ENCODE data around the gene MYH7B.

MYH7B gene

DNA sequence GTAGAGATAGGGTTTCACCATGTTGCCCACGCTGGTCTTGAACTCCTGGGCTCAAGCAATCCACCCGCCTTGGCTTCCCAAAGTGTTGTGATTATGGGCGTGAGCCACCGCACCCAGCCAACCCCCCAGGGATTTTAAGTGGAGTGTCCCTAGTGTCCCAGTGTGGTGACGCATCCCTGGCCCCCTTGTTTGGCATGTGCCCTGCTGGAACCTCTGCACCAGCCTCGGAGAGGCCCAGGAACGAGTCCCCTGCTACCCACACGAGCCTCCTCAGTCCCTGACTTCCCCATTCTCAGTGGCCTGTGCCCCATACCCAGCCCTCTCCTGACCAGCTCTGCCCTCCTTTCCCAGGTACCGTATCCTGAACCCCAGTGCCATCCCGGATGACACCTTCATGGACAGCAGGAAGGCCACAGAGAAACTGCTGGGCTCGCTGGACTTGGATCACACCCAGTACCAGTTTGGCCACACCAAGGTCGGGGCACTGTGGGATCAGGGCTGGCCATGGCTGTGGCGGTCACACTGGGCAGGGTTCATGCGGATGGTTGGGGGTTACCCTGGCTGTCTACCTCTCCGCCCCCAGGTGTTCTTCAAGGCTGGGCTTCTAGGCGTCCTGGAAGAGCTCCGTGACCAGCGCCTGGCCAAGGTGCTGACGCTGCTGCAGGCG, 37.2 kb downstream of the MYH7B start:
- no peak for DNase-seq (ENCODE audit: low read depth in 2 of 2)

DNA sequence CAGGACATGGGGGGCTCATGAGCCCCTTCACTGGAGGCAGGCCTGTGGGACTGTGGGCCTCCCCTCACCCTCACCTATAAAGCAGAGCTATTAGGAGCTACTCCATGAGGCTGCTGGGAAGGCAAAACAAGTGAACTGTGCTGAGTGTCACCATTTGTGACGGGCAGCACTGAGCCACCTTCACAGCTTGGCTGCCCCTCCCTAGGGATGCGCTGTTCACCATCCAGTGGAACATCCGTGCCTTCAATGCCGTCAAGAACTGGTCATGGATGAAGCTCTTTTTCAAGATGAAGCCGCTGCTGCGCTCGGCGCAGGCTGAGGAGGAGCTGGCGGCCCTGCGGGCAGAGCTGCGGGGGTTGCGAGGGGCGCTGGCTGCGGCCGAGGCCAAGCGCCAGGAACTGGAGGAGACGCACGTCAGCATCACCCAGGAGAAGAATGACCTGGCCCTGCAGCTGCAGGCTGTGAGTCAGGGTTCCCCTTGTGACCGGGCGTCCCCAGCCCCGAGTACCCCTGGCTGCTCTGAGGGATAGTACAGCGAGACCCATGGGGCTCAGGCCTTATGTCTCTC, 38.4 kb downstream of the MYH7B start:
- no peak for DNase-seq (ENCODE audit: low read depth in 2 of 2)

GRCh38 chr20:34994509-34995131, 39.0 kb downstream of the MYH7B start:
- no peak for DNase-seq (ENCODE audit: low read depth in 2 of 2)

DNA sequence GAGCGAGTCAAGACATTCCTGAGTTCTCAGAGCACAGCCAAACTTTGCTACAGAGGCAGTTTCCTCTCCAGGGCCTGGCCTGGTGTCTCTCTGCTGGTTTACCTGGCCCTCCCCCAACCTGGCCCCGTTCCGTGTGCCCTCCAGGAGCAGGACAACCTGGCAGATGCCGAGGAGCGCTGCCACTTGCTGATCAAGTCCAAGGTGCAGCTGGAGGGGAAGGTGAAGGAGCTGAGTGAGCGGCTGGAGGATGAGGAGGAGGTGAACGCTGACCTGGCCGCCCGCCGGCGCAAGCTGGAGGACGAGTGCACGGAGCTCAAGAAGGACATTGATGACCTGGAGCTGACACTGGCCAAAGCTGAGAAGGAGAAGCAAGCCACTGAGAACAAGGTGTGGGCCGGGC, 39.5 kb downstream of the MYH7B start:
- DNase-seq (ENCODE audit: low read depth in 2 of 2), result no peak

DNA sequence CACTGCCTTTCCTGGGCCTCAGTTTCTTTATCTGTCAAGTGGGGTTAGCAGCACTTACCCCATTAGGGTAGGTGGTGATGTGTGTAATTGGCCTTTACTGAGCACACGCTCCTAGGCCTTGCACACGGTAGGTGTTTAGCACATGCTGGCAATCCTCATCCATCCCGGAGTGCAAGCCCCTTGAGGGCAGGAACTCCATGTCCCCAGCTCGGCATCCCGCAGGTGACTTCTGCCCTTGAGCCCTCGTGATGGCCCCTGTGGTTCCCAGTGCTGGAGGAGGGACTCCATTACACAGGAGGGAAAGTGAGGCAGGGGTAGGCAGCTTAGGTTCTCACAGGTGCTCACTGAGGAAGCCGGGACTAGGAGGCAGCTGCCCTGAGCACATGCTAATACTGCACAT, 40.0 kb downstream of the MYH7B start:
- no peak for DNase-seq (ENCODE audit: low read depth in 2 of 2)

- DNase-seq (ENCODE audit: low read depth in 2 of 2), result no peak
Observed at GRCh38 chr20:34996243-34997028, 40.8 kb downstream of the MYH7B start.

DNA sequence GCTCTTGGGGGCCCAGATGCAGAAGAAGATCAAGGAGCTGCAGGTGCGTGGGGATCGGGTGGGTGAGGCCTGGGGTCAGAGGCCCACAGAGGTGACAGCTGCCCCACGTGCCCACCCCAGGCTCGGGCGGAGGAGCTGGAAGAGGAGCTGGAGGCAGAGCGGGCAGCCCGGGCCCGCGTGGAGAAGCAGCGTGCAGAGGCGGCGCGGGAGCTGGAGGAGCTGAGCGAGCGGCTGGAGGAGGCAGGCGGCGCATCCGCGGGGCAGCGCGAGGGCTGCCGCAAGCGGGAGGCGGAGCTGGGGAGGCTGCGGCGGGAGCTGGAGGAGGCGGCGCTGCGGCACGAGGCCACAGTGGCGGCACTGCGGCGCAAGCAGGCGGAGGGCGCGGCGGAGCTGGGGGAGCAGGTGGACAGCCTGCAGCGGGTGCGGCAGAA, 41.5 kb downstream of the MYH7B start:
- DNase-seq (ENCODE audit: low read depth in 2 of 2), result no peak

DNA sequence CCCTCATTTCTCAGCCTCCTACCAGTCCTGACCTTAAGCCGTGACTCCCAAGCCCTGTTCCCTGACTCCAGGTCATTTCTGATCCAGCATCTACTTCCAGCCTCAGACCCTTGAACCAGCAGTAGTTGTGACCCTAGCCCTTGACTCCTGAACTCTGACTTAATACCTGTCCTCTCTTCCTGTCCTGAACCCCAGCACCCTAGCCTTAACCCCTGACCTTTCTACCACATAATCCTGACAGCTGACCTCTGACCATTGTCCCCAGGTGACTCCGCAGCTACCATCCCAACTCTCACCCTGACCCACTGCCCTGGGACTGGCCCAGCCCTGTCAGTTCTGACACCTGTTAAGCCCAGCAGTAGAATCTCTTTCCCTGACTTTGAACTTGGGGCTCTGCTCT, 42.1 kb downstream of the MYH7B start:
- no peak for DNase-seq (ENCODE audit: low read depth in 2 of 2)

- no peak for DNase-seq (ENCODE audit: low read depth in 2 of 2)
Observed at GRCh38 chr20:34998331-34998950, 42.8 kb downstream of the MYH7B start.

DNA sequence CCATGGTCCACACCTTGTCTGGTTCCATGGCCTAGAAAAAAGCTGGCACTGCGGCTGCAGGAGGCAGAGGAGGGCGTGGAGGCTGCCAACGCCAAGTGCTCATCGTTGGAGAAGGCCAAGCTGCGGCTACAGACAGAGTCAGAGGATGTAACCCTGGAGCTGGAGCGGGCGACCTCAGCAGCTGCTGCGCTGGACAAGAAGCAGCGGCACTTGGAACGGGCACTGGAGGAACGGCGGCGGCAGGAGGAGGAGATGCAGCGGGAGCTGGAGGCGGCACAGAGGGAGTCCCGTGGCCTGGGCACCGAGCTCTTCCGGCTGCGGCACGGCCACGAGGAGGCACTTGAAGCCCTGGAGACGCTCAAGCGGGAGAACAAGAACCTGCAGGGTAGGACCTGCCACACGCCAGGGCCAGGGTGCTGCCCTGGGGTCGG, 43.4 kb downstream of the MYH7B start:
- DNase-seq (ENCODE audit: low read depth in 2 of 2), result no peak

DNA sequence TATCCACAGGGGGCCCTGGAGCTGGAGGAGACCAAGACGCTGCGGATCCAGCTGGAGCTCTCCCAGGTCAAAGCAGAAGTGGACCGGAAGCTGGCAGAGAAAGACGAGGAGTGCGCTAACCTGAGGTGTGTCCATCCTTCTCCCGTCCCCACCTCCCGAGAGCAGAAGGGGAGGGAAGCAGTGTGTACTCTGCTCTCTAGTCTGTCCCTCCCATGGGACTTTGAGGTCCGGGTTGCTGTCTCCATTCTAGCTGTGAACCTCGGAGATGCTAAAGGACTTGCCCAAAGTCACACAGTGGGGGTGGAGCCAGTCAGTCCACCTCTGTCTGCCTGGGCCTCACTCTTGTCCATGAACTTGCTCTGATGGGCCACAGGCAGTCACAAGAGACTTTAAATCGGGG, 44.1 kb downstream of the MYH7B start:
- DNase-seq (ENCODE audit: low read depth in 2 of 2), result no peak

GRCh38 chr20:35000311-35000921, 44.7 kb downstream of the MYH7B start:
- no peak for DNase-seq (ENCODE audit: low read depth in 2 of 2)

GRCh38 chr20:35000922-35001595, 45.4 kb downstream of the MYH7B start:
- DNase-seq (ENCODE audit: low read depth in 2 of 2), result no peak

- no peak for DNase-seq (ENCODE audit: low read depth in 2 of 2)
Observed at GRCh38 chr20:35001596-35002362, 46.1 kb downstream of the MYH7B start.

DNA sequence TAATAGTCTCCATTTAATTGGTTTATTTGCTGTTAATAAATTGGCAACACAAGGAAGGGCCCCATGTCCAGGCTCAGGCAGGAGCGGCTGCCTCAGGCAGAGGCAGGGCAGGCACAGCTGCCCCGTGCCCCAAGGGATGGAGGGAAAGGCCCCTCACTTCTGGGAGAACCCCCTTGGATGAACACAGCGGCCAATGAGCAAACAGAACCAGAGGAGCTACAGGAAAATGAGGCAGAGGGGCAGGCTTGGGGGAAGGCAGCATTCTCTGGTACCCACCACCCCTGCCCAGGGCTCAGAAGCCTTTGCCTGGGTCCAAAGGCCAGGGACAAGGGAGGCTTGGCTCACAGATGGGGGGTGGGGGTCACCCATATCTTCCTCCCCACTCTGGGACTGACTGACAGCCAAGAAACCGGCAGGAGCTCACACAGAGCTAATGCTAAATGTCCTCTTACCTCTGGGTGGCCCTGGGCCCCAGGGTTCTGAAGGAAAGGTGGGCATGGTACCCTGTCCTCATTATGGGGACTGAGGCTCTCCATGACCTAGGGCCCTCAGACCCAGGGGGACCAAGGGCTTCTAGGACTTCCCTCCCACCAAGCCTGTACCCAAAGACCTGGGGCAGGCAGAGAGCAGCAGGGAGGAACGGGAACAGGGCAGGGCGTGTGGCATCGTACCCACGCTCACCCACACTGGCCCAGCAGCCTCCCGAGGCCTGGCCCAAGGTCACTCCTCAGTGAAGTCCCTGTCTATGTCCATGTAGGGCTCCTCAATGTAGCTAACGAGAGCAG, 47.0 kb downstream of the MYH7B start:
- DNase-seq (ENCODE audit: low read depth in 2 of 2), result no peak

GRCh38 chr20:35003211-35004031, 47.8 kb downstream of the MYH7B start:
- no peak for DNase-seq (ENCODE audit: low read depth in 2 of 2)

DNA sequence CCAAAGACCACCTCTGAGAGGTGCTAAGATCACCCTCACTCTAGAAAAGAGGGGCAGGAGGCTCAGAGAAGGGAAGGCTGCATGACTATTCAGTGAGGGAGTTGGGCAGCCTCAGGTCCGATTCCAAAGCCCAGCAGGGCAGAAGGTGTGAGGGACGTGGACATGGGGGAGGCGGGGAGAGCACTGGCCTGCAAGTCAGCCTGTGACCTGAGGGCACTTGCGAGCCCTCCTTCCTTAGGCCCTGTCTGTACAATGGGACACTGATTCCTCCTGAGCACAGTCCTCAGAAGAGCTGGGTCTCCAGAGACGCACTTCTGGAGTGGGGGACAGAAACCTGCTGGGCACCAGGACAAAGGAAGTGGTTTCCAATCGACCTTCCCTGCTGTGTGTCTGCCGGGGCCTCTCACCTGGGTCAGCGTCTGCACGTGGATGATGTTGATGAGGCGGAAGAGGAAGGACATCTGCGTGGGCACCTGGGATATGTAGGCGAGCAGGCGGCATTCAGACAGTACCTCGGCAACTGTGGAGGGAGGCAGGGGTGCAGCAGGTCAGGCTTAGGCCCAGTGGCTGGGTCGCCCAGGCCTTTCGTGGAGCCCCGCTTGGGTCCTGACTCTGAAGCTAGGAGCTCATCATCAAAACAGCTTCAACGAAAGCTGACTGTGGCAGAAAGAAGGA, 48.5 kb downstream of the MYH7B start:
- no peak for DNase-seq (ENCODE audit: low read depth in 2 of 2)

Data from stimulated activated CD8-positive, alpha-beta memory T cell treated with anti-CD3 and anti-CD28 coated beads, Interleukin-7, amount 100 ng/mL, for 4 hours (primary cell).